WTC11 (cell line): Measurements from ENCODE around the gene TMCC1. TPM values are rescaled to one million over a fixed set of nuclear protein-coding genes. Genes with fewer than 3 reads are reported as not detected.

Experiments used
- ATAC-seq: fragments of 200-7000 bp; cut with Tn5 transposase; 2 replicates; pipeline ENCODE4 v1.10.0; 2021; ENCODE audit warnings: mild to moderate bottlenecking, moderate library complexity
- CTCF ChIA-PET: fragments of 300-600 bp; sonication (Branson Sonifier 250); formaldehyde crosslinking; loops from one replicate; lab custom pipeline; 2021; ENCODE audit warnings: antibody characterized with exemption; lab: Charles Lee
- POLR2A ChIA-PET: fragments of 350-600 bp; sonication (Branson Sonifier 250); formaldehyde crosslinking; loops from one replicate; lab custom pipeline; 2021; ENCODE audit warnings: antibody characterized with exemption; lab: Charles Lee
- DNase-seq: peaks from one replicate; pipeline ENCODE4 v3.0.0; 2021; ENCODE audit warnings: low spot score
- H3K27ac Mint-ChIP-seq: 2 replicates; pipeline ENCODE4 v1.8.0; 2021; ENCODE audit warnings: mixed read lengths
- H3K27me3 Mint-ChIP-seq: 2 replicates; pipeline ENCODE4 v1.8.0; 2021; ENCODE audit warnings: low read depth, mild to moderate bottlenecking, moderate library complexity, mixed read lengths
- H3K36me3 Mint-ChIP-seq: 2 replicates; pipeline ENCODE4 v1.8.0; 2021; ENCODE audit warnings: mixed read lengths
- H3K4me1 Mint-ChIP-seq: 2 replicates; pipeline ENCODE4 v1.8.0; 2022; ENCODE audit warnings: mixed read lengths
- H3K4me3 Mint-ChIP-seq: 2 replicates; pipeline ENCODE4 v1.8.0; 2021; ENCODE audit warnings: mild to moderate bottlenecking, moderate library complexity, mixed read lengths
- H3K9me3 Mint-ChIP-seq: 2 replicates; pipeline ENCODE4 v1.8.0; 2021; ENCODE audit warnings: mixed read lengths
- AR ChIP-seq: fragments of 250-450 bp; sonication (Bioruptor Pico); IDR thresholded peaks from 2 replicates; pipeline ENCODE4 v1.9.0; 2021; ENCODE audit warnings: mild to moderate bottlenecking
- CBFB ChIP-seq: sonication (generic); formaldehyde crosslinking; IDR thresholded peaks from 2 replicates; pipeline ENCODE4 v1.8.1; 2022; ENCODE audit warnings: mild to moderate bottlenecking, low read depth, missing genetic modification reagents
- GTF2I ChIP-seq: fragments of 250-450 bp; sonication (Bioruptor Pico); conservative IDR thresholded peaks from 2 replicates; pipeline ENCODE4 v1.4.0; 2021; ENCODE audit warnings: mild to moderate bottlenecking
- JUN ChIP-seq: sonication (generic); formaldehyde crosslinking; IDR thresholded peaks from 2 replicates; pipeline ENCODE4 v1.8.0; 2023; ENCODE audit warnings: mild to moderate bottlenecking, missing genetic modification reagents
- PREB ChIP-seq: sonication (generic); formaldehyde crosslinking; IDR thresholded peaks from 2 replicates; pipeline ENCODE4 v1.8.1; 2022; ENCODE audit warnings: mild to moderate bottlenecking, missing genetic modification reagents, moderate library complexity, borderline replicate concordance
- RELA ChIP-seq: sonication (generic); formaldehyde crosslinking; IDR thresholded peaks from 2 replicates; pipeline ENCODE4 v1.8.1; 2022; ENCODE audit warnings: missing genetic modification reagents, mild to moderate bottlenecking, borderline replicate concordance
- ZBTB21 ChIP-seq: sonication (generic); formaldehyde crosslinking; IDR thresholded peaks from 2 replicates; pipeline ENCODE4 v1.8.1; 2023; ENCODE audit warnings: mild to moderate bottlenecking, missing genetic modification reagents, borderline replicate concordance
- ZBTB43 ChIP-seq: sonication (generic); formaldehyde crosslinking; IDR thresholded peaks from 2 replicates; pipeline ENCODE4 v1.8.1; 2023; ENCODE audit warnings: mild to moderate bottlenecking, missing genetic modification reagents
- ZNF232 ChIP-seq: sonication (generic); formaldehyde crosslinking; IDR thresholded peaks from 2 replicates; pipeline ENCODE4 v1.8.0; 2022; ENCODE audit warnings: mild to moderate bottlenecking, missing genetic modification reagents
- ZNF281 ChIP-seq: sonication (generic); formaldehyde crosslinking; IDR thresholded peaks from 2 replicates; pipeline ENCODE4 v1.8.0; 2023; ENCODE audit warnings: mild to moderate bottlenecking, missing genetic modification reagents
- ZNF396 ChIP-seq: fragments of 250-450 bp; sonication (Bioruptor Pico); IDR thresholded peaks from 2 replicates; pipeline ENCODE4 v1.8.0; 2021; ENCODE audit warnings: mild to moderate bottlenecking, moderate library complexity, borderline replicate concordance
- ZNF671 ChIP-seq: fragments of 250-450 bp; sonication (Bioruptor Pico); IDR thresholded peaks from 2 replicates; pipeline ENCODE4 v1.8.0; 2021; ENCODE audit warnings: mild to moderate bottlenecking
- total RNA-seq: library from RNA; stranded (reverse); gene quantifications from 3 replicates; pipeline ENCODE4 v1.2.3, GENCODE V29; 2021
- TF ChIP-seq, protein P1 (sequence below): sonication (generic); formaldehyde crosslinking; IDR thresholded peaks from 2 replicates; pipeline ENCODE4 v1.8.1; 2022; ENCODE audit warnings: missing genetic modification reagents, borderline replicate concordance
- TF ChIP-seq, protein P2 (sequence below): fragments of 250-450 bp; sonication (Bioruptor Pico); conservative IDR thresholded peaks from 2 replicates; pipeline ENCODE4 v1.9.0; 2021; ENCODE audit warnings: mild to moderate bottlenecking
- TF ChIP-seq, protein P3 (sequence below): fragments of 250-450 bp; sonication (Bioruptor Pico); IDR thresholded peaks from 2 replicates; pipeline ENCODE4 v1.8.0; 2021; ENCODE audit warnings: mild to moderate bottlenecking
- TF ChIP-seq, protein P4 (sequence below): sonication (generic); formaldehyde crosslinking; IDR thresholded peaks from 2 replicates; pipeline ENCODE4 v1.8.0; 2023; ENCODE audit warnings: missing genetic modification reagents

TMCC1 gene
- total RNA-seq, 1 experiment from 2014 or later = 29.3 TPM

DNA sequence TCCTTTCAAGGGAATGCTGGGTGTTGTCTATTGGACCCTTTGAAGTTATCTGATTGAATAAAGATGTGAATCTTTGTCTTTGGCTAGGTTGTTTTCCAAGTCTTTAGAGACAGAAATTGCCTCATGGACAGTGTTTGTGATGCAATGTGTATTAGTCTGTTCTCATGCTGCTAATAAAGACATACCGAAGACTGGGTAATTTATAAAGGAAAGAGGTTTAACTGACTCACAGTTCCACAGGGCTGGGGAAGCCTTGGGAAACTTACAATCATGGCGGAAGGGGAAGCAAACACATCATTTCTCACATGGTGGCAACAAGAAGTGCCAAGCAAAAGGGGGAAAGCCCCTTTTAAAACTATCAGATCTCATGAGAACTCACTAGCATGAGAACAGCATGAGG, 198.3 kb downstream of the TMCC1 start:
- H3K27me3 Mint-ChIP-seq = no peaks in the 10 kb centered on the region; the same call in 1 of the 2 replicates
- ChIA-PET CTCF (no interaction called here), POLR2A (no interaction called here)
- no peak for ATAC-seq
- H3K4me3 Mint-ChIP-seq = no peak overlapping the region
- no peak for DNase-seq
- peaks cover 36% of the 10 kb centered on the region for H3K4me1 Mint-ChIP-seq
- peaks cover 39% of the 10 kb centered on the region for H3K36me3 Mint-ChIP-seq
- H3K9me3 Mint-ChIP-seq = peaks cover 42% of the 10 kb centered on the region
- no peak overlapping the region for H3K27ac Mint-ChIP-seq
- TF ChIP-seq RELA (CRISPR knock-in tag) = no peak
- TF ChIP-seq GTF2I (CRISPR knock-in tag) = no peak
- TF ChIP-seq, protein P1, sequence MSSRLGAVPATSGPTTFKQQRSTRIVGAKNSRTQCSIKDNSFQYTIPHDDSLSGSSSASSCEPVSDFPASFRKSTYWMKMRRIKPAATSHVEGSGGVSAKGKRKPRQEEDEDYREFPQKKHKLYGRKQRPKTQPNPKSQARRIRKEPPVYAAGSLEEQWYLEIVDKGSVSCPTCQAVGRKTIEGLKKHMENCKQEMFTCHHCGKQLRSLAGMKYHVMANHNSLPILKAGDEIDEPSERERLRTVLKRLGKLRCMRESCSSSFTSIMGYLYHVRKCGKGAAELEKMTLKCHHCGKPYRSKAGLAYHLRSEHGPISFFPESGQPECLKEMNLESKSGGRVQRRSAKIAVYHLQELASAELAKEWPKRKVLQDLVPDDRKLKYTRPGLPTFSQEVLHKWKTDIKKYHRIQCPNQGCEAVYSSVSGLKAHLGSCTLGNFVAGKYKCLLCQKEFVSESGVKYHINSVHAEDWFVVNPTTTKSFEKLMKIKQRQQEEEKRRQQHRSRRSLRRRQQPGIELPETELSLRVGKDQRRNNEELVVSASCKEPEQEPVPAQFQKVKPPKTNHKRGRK = no peak
- TF ChIP-seq ZNF396 = no peak
- no peak for TF ChIP-seq JUN (CRISPR knock-in tag)
- TF ChIP-seq ZNF671 (CRISPR knock-in tag) = no peak
- TF ChIP-seq, protein P2, sequence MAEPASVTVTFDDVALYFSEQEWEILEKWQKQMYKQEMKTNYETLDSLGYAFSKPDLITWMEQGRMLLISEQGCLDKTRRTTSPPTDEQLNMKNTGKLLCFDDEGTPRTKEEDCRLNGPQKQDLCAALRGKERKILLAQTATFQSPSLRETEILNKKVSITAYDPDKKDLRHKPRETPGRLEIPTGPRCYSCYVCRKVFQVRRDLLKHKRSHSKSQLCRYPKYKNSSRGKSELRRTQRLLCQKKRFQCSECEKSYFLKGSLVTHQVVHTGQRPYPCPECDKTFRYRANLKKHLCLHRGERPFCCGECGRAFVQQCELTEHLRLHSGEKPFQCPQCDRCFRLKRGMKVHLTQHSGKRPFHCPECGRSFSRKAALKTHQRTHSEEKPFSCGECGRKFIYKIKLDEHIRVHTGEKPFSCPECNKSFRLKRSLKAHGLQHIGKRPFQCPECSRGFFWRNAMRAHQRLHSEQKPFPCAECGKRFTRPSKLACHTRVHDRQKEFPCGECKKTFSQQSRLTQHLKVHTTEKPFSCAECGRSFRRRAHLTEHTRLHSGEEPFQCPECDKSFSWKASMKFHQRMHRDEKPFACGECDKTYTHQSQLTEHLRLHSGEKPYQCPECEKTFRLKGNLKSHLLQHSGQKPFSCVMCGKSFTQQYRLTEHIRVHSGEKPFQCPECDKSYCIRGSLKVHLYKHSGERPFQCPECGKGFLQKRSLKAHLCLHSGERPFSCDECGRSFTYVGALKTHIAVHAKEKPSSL (CRISPR knock-in tag) = no peak
- no peak for TF ChIP-seq ZBTB43
- no peak for TF ChIP-seq ZBTB21 (CRISPR knock-in tag)
- TF ChIP-seq PREB (CRISPR knock-in tag) = no peak
- no peak for TF ChIP-seq ZNF232 (CRISPR knock-in tag)
- no peak for TF ChIP-seq CBFB
- TF ChIP-seq AR (CRISPR knock-in tag) = no peak
- TF ChIP-seq, protein P3, sequence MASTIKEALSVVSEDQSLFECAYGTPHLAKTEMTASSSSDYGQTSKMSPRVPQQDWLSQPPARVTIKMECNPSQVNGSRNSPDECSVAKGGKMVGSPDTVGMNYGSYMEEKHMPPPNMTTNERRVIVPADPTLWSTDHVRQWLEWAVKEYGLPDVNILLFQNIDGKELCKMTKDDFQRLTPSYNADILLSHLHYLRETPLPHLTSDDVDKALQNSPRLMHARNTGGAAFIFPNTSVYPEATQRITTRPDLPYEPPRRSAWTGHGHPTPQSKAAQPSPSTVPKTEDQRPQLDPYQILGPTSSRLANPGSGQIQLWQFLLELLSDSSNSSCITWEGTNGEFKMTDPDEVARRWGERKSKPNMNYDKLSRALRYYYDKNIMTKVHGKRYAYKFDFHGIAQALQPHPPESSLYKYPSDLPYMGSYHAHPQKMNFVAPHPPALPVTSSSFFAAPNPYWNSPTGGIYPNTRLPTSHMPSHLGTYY (CRISPR knock-in tag) = no peak
- no peak for TF ChIP-seq ZNF281 (CRISPR knock-in tag)
- TF ChIP-seq, protein P4, sequence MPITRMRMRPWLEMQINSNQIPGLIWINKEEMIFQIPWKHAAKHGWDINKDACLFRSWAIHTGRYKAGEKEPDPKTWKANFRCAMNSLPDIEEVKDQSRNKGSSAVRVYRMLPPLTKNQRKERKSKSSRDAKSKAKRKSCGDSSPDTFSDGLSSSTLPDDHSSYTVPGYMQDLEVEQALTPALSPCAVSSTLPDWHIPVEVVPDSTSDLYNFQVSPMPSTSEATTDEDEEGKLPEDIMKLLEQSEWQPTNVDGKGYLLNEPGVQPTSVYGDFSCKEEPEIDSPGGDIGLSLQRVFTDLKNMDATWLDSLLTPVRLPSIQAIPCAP (CRISPR knock-in tag) = no peak
